ENCODE data around the gene HK2.

The HK2 gene

DNA sequence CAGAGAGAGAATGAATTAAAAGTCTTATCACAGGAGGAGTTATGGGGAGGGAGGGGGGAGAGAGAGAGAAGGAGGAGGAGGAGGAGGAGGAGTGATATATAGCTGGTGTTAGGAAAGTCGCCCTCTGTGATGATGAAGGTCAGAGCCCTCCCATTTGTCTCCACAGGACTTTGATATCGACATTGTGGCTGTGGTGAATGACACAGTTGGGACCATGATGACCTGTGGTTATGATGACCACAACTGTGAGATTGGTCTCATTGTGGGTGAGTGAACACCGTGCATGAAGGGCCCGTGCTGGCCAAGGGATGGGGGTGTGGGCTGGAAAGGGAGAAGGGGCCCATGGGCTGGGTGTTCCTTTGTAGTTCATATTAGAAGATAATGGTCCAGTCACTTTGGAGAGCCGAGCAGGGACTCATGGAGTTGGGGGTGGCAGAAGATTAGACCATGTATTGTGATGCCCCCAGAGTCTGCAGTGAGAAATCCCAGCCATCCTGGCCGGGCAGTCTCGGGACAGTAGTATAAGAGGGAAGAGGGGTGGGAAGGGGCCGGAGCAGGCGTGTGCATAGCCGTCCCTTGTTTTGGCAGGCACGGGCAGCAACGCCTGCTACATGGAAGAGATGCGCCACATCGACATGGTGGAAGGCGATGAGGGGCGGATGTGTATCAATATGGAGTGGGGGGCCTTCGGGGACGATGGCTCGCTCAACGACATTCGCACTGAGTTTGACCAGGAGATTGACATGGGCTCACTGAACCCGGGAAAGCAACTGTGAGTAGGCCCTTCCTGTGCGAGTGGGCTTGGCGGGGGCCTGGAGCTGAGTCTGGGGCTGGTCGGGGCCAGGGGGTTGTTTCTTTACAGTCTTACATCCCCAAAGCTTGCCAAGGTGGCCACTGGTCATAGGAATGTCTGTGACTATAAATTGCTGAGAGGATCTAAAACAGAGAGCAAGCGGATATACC, 40.0 kb downstream of the HK2 start:
- Histone ChIP-seq H2AFZ (ENCODE audit: low read length) (no peak overlapping the region), H4K20me1 (ENCODE audit: insufficient read depth, low read length) (no peaks in the 10 kb centered on the region), H3K4me1 (ENCODE audit: insufficient read depth, low read length, severe bottlenecking) (no peaks in the 10 kb centered on the region), H3K4me3 (ENCODE audit: low read depth, low read length, poor library complexity, severe bottlenecking) (no peak overlapping the region), H3K36me3 (ENCODE audit: insufficient read depth, low read length) (peaks cover 90% of the 10 kb centered on the region), H3K27me3 (ENCODE audit: insufficient read depth, low read length) (no peaks in the 10 kb centered on the region), H3K9me3 (ENCODE audit: low read length) (no peaks in the 10 kb centered on the region), H3K27ac (ENCODE audit: low read depth, low read length, poor library complexity, severe bottlenecking) (no peak overlapping the region), H3K79me2 (ENCODE audit: insufficient read depth, low read length) (no peaks in the 10 kb centered on the region), H3F3A (ENCODE audit: insufficient read depth, low read length) (no peaks in the 10 kb centered on the region), H3K9ac (ENCODE audit: low read length) (no peak overlapping the region), H3K4me2 (ENCODE audit: low read length) (no peak overlapping the region), H3K9me2 (ENCODE audit: low read depth, low read length) (no peaks in the 10 kb centered on the region)
- TF ChIP-seq, protein P1, sequence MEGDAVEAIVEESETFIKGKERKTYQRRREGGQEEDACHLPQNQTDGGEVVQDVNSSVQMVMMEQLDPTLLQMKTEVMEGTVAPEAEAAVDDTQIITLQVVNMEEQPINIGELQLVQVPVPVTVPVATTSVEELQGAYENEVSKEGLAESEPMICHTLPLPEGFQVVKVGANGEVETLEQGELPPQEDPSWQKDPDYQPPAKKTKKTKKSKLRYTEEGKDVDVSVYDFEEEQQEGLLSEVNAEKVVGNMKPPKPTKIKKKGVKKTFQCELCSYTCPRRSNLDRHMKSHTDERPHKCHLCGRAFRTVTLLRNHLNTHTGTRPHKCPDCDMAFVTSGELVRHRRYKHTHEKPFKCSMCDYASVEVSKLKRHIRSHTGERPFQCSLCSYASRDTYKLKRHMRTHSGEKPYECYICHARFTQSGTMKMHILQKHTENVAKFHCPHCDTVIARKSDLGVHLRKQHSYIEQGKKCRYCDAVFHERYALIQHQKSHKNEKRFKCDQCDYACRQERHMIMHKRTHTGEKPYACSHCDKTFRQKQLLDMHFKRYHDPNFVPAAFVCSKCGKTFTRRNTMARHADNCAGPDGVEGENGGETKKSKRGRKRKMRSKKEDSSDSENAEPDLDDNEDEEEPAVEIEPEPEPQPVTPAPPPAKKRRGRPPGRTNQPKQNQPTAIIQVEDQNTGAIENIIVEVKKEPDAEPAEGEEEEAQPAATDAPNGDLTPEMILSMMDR (IDR thresholded peaks at IDR 0.05; ENCODE audit: low read length) = no peak
- TF ChIP-seq EZH2 (IDR thresholded peaks at IDR 0.05; ENCODE audit: borderline replicate concordance, low read length) = no peak

DNA sequence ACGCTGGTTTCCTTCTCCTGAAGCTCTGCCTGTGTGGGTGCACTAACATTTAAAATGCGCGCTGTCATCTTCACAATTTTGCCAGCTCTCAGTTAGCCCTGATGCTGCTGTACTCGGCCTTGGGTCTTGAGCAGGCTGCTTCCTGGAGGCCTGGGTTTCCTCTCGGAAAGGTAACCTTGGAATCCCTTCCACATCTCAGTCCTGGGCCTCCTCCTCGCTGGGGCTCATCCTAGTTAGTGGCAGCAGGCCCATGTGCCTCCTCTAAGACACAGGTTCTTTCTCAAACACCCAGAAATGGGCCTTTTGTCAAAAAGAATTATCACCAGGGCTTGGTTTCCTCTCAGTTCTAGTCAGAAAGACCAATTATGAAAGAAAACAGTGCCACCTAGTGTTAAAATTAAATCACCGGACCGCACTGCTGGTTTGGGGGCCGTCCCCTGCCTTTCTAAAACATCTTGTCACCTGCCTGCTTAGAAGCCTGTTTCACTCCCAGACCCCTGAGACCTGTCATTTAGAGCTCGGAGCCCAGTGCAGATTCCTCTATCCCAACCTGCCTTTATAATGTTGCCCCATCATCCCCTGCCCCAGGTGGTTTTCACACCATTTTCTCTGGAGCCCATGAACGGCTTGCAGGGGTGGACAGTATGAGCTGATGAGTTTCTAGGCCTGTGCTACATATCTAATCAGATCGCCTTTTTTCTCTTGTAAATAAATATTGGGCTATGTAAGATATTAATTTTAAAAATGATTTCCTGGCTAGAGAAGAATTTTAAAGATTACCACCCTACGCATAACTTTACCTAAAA, 42.4 kb downstream of the HK2 start:
- H3K4me1 ChIP-seq (ENCODE audit: insufficient read depth, low read length, severe bottlenecking) = no peaks in the 10 kb centered on the region
- H3K36me3 ChIP-seq (ENCODE audit: insufficient read depth, low read length) = peaks cover 94% of the 10 kb centered on the region
- no peaks in the 10 kb centered on the region for H3K9me3 ChIP-seq (ENCODE audit: low read length)
- H3K27me3 ChIP-seq (ENCODE audit: insufficient read depth, low read length) = no peaks in the 10 kb centered on the region
- H3K4me2 ChIP-seq (ENCODE audit: low read length) = no peak overlapping the region
- H4K20me1 ChIP-seq (ENCODE audit: insufficient read depth, low read length) = no peaks in the 10 kb centered on the region
- no peaks in the 10 kb centered on the region for H3F3A ChIP-seq (ENCODE audit: insufficient read depth, low read length)
- H3K79me2 ChIP-seq (ENCODE audit: insufficient read depth, low read length) = no peaks in the 10 kb centered on the region
- H3K9ac ChIP-seq (ENCODE audit: low read length) = no peak overlapping the region
- TF ChIP-seq, protein P1 (IDR thresholded peaks at IDR 0.05; ENCODE audit: low read length) = peak; percentile 72
- no peak for TF ChIP-seq EZH2 (IDR thresholded peaks at IDR 0.05; ENCODE audit: borderline replicate concordance, low read length)
- H3K4me3 ChIP-seq (ENCODE audit: low read depth, low read length, poor library complexity, severe bottlenecking) = no peak overlapping the region
- no peak overlapping the region for H3K27ac ChIP-seq (ENCODE audit: low read depth, low read length, poor library complexity, severe bottlenecking)
- no peaks in the 10 kb centered on the region for H3K9me2 ChIP-seq (ENCODE audit: low read depth, low read length)
- H2AFZ ChIP-seq (ENCODE audit: low read length) = no peak overlapping the region

DNA sequence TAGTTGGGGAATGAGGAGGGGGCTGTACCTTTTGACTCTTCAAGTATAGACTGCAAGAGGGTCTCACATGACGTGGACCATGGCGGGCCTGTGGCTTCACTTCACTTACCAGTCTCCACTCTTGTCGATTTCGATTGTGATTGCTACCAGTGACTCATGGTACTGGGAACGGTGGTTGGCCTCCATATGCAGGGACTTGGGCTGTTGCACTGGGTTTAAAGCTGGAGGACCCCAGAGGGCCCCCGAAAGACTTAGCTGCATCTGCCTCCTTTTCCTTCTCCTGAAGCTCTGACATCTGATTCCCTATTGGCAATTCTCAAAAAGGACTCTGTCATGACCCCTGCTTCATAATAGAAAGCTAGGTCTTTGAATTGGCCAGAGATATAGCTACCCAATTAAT, 43.4 kb downstream of the HK2 start:
- Histone ChIP-seq H3K9me2 (ENCODE audit: low read depth, low read length) (no peaks in the 10 kb centered on the region), H3K4me2 (ENCODE audit: low read length) (no peak overlapping the region), H3K36me3 (ENCODE audit: insufficient read depth, low read length) (peaks cover 98% of the 10 kb centered on the region), H3F3A (ENCODE audit: insufficient read depth, low read length) (no peaks in the 10 kb centered on the region), H2AFZ (ENCODE audit: low read length) (no peak overlapping the region), H3K9ac (ENCODE audit: low read length) (no peak overlapping the region), H3K27me3 (ENCODE audit: insufficient read depth, low read length) (no peaks in the 10 kb centered on the region), H3K79me2 (ENCODE audit: insufficient read depth, low read length) (no peaks in the 10 kb centered on the region), H3K9me3 (ENCODE audit: low read length) (no peaks in the 10 kb centered on the region), H3K27ac (ENCODE audit: low read depth, low read length, poor library complexity, severe bottlenecking) (no peak overlapping the region), H3K4me1 (ENCODE audit: insufficient read depth, low read length, severe bottlenecking) (no peaks in the 10 kb centered on the region), H3K4me3 (ENCODE audit: low read depth, low read length, poor library complexity, severe bottlenecking) (no peak overlapping the region), H4K20me1 (ENCODE audit: insufficient read depth, low read length) (no peaks in the 10 kb centered on the region)
- TF ChIP-seq, protein P1 (IDR thresholded peaks at IDR 0.05; ENCODE audit: low read length) = no peak
- TF ChIP-seq EZH2 (IDR thresholded peaks at IDR 0.05; ENCODE audit: borderline replicate concordance, low read length) = no peak
